AG04450 (cell line): Measurements from ENCODE around the gene FAM32A. TPM values are rescaled to one million over a fixed set of nuclear protein-coding genes. Genes with fewer than 3 reads are reported as not detected.

ENCODE experiments used
- CTCF ChIA-PET: fragments of 300-600, 350-600 bp; formaldehyde crosslinking; extraction: SDS; loops from one replicate; lab custom pipeline; 2022; ENCODE audit warnings: antibody characterized with exemption, inconsistent platforms; lab: Charles Lee
- POLR2A ChIA-PET: fragments of 350-600 bp; formaldehyde crosslinking; extraction: SDS; loops from one replicate; lab custom pipeline; 2021; ENCODE audit warnings: antibody characterized with exemption, inconsistent platforms; lab: Yijun Ruan, JAX
- DNase-seq: peaks from one replicate; pipeline ENCODE4 v3.0.0-alpha.2; 2011; ENCODE audit warnings: low read depth, low spot score
- H3K27ac ChIP-seq: one replicate; pipeline ENCODE4 v1.5.1; 2012; ENCODE audit warnings: low read depth, low read length, control low read depth
- H3K27me3 ChIP-seq: one replicate; pipeline ENCODE4 v1.6.0; 2012; ENCODE audit warnings: low read length; ENCODE audit not compliant: control insufficient read depth, insufficient read depth
- H3K4me3 ChIP-seq: 2 replicates; pipeline ENCODE4 v1.5.1; 2011; ENCODE audit warnings: mild to moderate bottlenecking, low read depth, low read length, control low read depth
- H3K9me3 ChIP-seq: 2 replicates; pipeline ENCODE4 v1.5.1; 2012; ENCODE audit warnings: low read length; ENCODE audit not compliant: control insufficient read depth, insufficient read depth
- polyA plus RNA-seq: library from polyadenylated mRNA; depleted of rRNA; stranded (reverse); fragments of >200 nt; gene quantifications from 2 replicates; pipeline ENCODE4 v1.2.3, GENCODE V29; 2011; rRNA removed
- small RNA-seq: library from RNA; depleted of rRNA; stranded (forward); fragments of <200 nt; gene quantifications from one replicate; pipeline ENCODE3, GENCODE V24; 2012; ENCODE audit warnings: low read depth; ENCODE audit not compliant: insufficient read length
- TF ChIP-seq, protein P1 (sequence below): IDR thresholded peaks from 2 replicates; pipeline ENCODE4 v1.5.1; 2011; ENCODE audit warnings: low read depth, low read length, control low read depth, inconsistent platforms

FAM32A gene
- polyA plus RNA-seq, 1 experiment: 177 TPM

GRCh38 chr19:16233836-16234551 lies 48.8 kb downstream of the FAM32A start:
- H3K27me3 ChIP-seq: no peaks in the 10 kb centered on the region
- CTCF ChIA-PET: no interaction called here
- H3K27ac ChIP-seq: no peak overlapping the region
- TF ChIP-seq, protein P1, sequence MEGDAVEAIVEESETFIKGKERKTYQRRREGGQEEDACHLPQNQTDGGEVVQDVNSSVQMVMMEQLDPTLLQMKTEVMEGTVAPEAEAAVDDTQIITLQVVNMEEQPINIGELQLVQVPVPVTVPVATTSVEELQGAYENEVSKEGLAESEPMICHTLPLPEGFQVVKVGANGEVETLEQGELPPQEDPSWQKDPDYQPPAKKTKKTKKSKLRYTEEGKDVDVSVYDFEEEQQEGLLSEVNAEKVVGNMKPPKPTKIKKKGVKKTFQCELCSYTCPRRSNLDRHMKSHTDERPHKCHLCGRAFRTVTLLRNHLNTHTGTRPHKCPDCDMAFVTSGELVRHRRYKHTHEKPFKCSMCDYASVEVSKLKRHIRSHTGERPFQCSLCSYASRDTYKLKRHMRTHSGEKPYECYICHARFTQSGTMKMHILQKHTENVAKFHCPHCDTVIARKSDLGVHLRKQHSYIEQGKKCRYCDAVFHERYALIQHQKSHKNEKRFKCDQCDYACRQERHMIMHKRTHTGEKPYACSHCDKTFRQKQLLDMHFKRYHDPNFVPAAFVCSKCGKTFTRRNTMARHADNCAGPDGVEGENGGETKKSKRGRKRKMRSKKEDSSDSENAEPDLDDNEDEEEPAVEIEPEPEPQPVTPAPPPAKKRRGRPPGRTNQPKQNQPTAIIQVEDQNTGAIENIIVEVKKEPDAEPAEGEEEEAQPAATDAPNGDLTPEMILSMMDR: no peak
- POLR2A ChIA-PET: interaction anchor here (0.6 kb wide), 1 partner anchor 36 kb away, joined by 3 read pairs; the partner anchor contains the start of gene AP1M1
- no peak for DNase-seq
- H3K9me3 ChIP-seq: peaks cover 5% of the 10 kb centered on the region; the same call in 1 of the 2 replicates
- H3K4me3 ChIP-seq: no peak overlapping the region

GRCh38 chr19:16234552-16235445 lies 49.6 kb downstream of the FAM32A start:
- ChIA-PET POLR2A (no interaction called here), CTCF (no interaction called here)
- TF ChIP-seq, protein P1: no peak
- H3K4me3 ChIP-seq: no peak overlapping the region
- peaks cover 5% of the 10 kb centered on the region; the same call in 1 of the 2 replicates for H3K9me3 ChIP-seq
- no peak for DNase-seq
- no peak overlapping the region for H3K27ac ChIP-seq
- no peaks in the 10 kb centered on the region for H3K27me3 ChIP-seq

- TF ChIP-seq, protein P1: no peak
- ChIA-PET CTCF (interaction anchor here (0.9 kb wide), 1 partner anchor 147 kb away, joined by 5 read pairs; no protein-coding TSS in a partner anchor), POLR2A (no interaction called here)
- no peak overlapping the region for H3K4me3 ChIP-seq
- H3K9me3 ChIP-seq: peaks cover 5% of the 10 kb centered on the region; the same call in 1 of the 2 replicates
- no peaks in the 10 kb centered on the region for H3K27me3 ChIP-seq
- H3K27ac ChIP-seq: no peak overlapping the region
- no peak for DNase-seq
These were observed 50.8 kb downstream of the FAM32A start for GRCh38 chr19:16235811-16236652.

Small RNA genes lying within 50 kb of the gene (small RNA-seq; reads per million reads assigned to genes)
- gene RF00017: not detected

Other genes with a start within 250 kb of the FAM32A start
- gene OR10H4, start 236.4 kb upstream of the FAM32A start, polyA plus RNA-seq: not detected in 2 replicates
- 1,635 and 2,058 TPM in 2 replicates for gene TPM4, start 108.9 kb upstream of the FAM32A start, polyA plus RNA-seq
- gene RAB8A, start 73.5 kb upstream of the FAM32A start, polyA plus RNA-seq: 107 and 109 TPM in 2 replicates
- gene HSH2D, start 41.7 kb upstream of the FAM32A start, polyA plus RNA-seq: not detected in 2 replicates
- gene CIB3, start 11.9 kb upstream of the FAM32A start, polyA plus RNA-seq: not detected in 2 replicates
- gene AP1M1, start 12.5 kb downstream of the FAM32A start, polyA plus RNA-seq: 42.5 and 54.3 TPM in 2 replicates
- 0.60 and 1.5 TPM in 2 replicates for gene KLF2, start 139.4 kb downstream of the FAM32A start, polyA plus RNA-seq